ENCODE results near the gene TUFT1. TPM values are rescaled to one million over a fixed set of nuclear protein-coding genes. Genes with fewer than 3 reads are reported as not detected.
"Not testable (repeated sequence)": the region's sequence is repeated elsewhere in the genome, so short reads cannot be mapped to it uniquely, and the experiment has no call there.

TUFT1 gene
- total and polyA plus RNA-seq, 2 of the 13 experiments (the other 11 are each of a cell fraction or from before 2014, with no cell fraction given), result 6.4 to 7.3 TPM

DNA sequence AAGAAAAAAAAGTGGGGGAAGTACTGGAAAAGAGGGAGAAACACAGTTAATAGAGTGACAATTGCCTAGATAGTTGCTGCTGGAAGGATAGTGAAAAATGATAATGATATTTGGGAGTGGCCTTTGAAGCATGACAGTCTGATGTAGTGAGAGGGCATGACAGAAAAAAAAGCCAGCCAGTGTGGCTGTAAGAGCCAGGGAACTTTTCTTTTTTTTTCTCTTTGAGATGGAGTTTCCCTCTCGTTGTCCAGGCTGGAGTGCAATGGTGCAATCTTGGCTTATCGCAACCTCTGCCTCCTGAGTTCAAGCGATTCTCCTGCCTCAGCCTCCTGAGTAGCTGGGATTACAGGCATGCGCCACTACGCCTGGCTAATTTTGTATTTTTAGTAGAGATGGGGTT, 62.4 kb downstream of the TUFT1 start:
- 44% methylated on average over 5 of the region's 5 CpGs for WGBS (ENCODE audit: low lambda C conversion rate)
- ATAC-seq; H2AFZ ChIP-seq (ENCODE audit: low read length): not testable (repeated sequence)

GRCh38 chr1:151604291-151604690, 64.2 kb downstream of the TUFT1 start:
- no peak overlapping the region for H3K4me3 ChIP-seq (replicated peaks in 1 of 3; ENCODE audit: insufficient read depth in 1 of 3, low read depth in 2 of 3, low read length in 3 of 3)
- peaks cover 49% of the 10 kb centered on the region for H3K4me1 ChIP-seq (ENCODE audit: insufficient read depth, low read length)
- TF ChIP-seq NAIF1 (CRISPR knock-in tag; IDR thresholded peaks at IDR 0.05; ENCODE audit: borderline replicate concordance), result no peak
- TF ChIP-seq SETDB1 (CRISPR knock-in tag; IDR thresholded peaks at IDR 0.05; ENCODE audit: borderline replicate concordance), result no peak
- TF ChIP-seq ZFP41 (CRISPR knock-in tag; IDR thresholded peaks at IDR 0.05; ENCODE audit: borderline replicate concordance), result no peak
- TF ChIP-seq ZNF362 (CRISPR knock-in tag; IDR thresholded peaks at IDR 0.05; ENCODE audit: borderline replicate concordance), result peak; percentile 40; the same call in 1 of the 2 replicates
- DNase-seq (ENCODE audit: low spot score) (no peak), FAIRE-seq (no peak), ATAC-seq (no peak)
- H2AFZ ChIP-seq (ENCODE audit: low read length), result no peak overlapping the region
- H3K36me3 ChIP-seq (replicated peaks in 1 of 2; ENCODE audit: control insufficient read depth in 1 of 2, insufficient read depth in 2 of 2, low read length in 2 of 2), result no peaks in the 10 kb centered on the region
- WGBS (ENCODE audit: low lambda C conversion rate), result 22% methylated on average over 2 of the region's 2 CpGs
- no peak overlapping the region for H3K27ac ChIP-seq (ENCODE audit: extremely low read length, insufficient read depth, low read length)
- no peaks in the 10 kb centered on the region for H3K27me3 ChIP-seq (ENCODE audit: control insufficient read depth in 1 of 2, insufficient read depth in 2 of 2, low read length in 2 of 2)
- intact Hi-C loops (cut with micrococcal nuclease; ENCODE audit: unreplicated experiment) (no loop called here), in situ Hi-C loops (cut with HindIII; ENCODE audit: extremely low pct_ligation_motif_present, low pct_unique_long_range_greater_than_20kb) (no loop called here)
- POLR2A ChIA-PET, result interaction anchor here (1.1 kb wide), 1 partner anchor 65 kb away, joined by 3 read pairs; no protein-coding TSS in a partner anchor
- H3K79me2 ChIP-seq (ENCODE audit: insufficient read depth, low read length), result no peaks in the 10 kb centered on the region
- CTCF ChIA-PET (ENCODE audit: low intra/inter-chr PET ratio, low total read pairs), result no interaction called here
- H4K20me1 ChIP-seq (ENCODE audit: insufficient read depth, low read length), result no peaks in the 10 kb centered on the region
- no peak overlapping the region for H3K9ac ChIP-seq (ENCODE audit: insufficient read depth, low read depth, low read length)
- no peaks in the 10 kb centered on the region for H3K9me3 ChIP-seq (ENCODE audit: low read length)
- no peak overlapping the region for H3K4me2 ChIP-seq (ENCODE audit: low read depth, low read length)
- no TSS peak for BruUV-seq (replicated peaks)

More for the DNA sequence above, 62.4 kb downstream of the TUFT1 start:
- H3K27me3 ChIP-seq (ENCODE audit: control insufficient read depth in 1 of 2, insufficient read depth in 2 of 2, low read length in 2 of 2); H3K9me3 ChIP-seq (ENCODE audit: low read length); H3K4me3 ChIP-seq (replicated peaks in 1 of 3; ENCODE audit: insufficient read depth in 1 of 3, low read depth in 2 of 3, low read length in 3 of 3); H3K9ac ChIP-seq (ENCODE audit: insufficient read depth, low read depth, low read length); FAIRE-seq; in situ Hi-C loops (cut with HindIII; ENCODE audit: extremely low pct_ligation_motif_present, low pct_unique_long_range_greater_than_20kb); H3K36me3 ChIP-seq (replicated peaks in 1 of 2; ENCODE audit: control insufficient read depth in 1 of 2, insufficient read depth in 2 of 2, low read length in 2 of 2); intact Hi-C loops (cut with micrococcal nuclease; ENCODE audit: unreplicated experiment); DNase-seq (ENCODE audit: low spot score); H4K20me1 ChIP-seq (ENCODE audit: insufficient read depth, low read length); H3K27ac ChIP-seq (ENCODE audit: extremely low read length, insufficient read depth, low read length); CTCF ChIA-PET (ENCODE audit: low intra/inter-chr PET ratio, low total read pairs); POLR2A ChIA-PET; H3K4me2 ChIP-seq (ENCODE audit: low read depth, low read length); BruUV-seq (replicated peaks); H3K79me2 ChIP-seq (ENCODE audit: insufficient read depth, low read length): not testable (repeated sequence)
- peaks cover 39% of the 10 kb centered on the region for H3K4me1 ChIP-seq (ENCODE audit: insufficient read depth, low read length)
